HL-60/S4 treated with retinoic acid at 250 ng/mL for 4 days and 3 days (cell line): ENCODE results near the gene ATXN1.
"Not testable (repeated sequence)": the region's sequence is repeated elsewhere in the genome, so short reads cannot be mapped to it uniquely, and the experiment has no call there.

Experiments used
- in situ Hi-C: fragments of 300-500 bp; cut with MboI; formaldehyde crosslinking; loops from 2 replicates; pipeline ENCODE4 v1.7.0; 2022; ENCODE audit warnings: low sequenced_read_pairs

Gene ATXN1

GRCh38 chr6:16551466-16551865 is 209.8 kb downstream of the ATXN1 start:
- in situ Hi-C loops = no loop called here

- in situ Hi-C loops = no loop called here
Measured at GRCh38 chr6:16548121-16548520, 213.1 kb downstream of the ATXN1 start.

- in situ Hi-C loops = no loop called here
Measured at GRCh38 chr6:16547587-16547986, 213.7 kb downstream of the ATXN1 start.

GRCh38 chr6:16546861-16547260 is 214.4 kb downstream of the ATXN1 start:
- in situ Hi-C loops = no loop called here

- in situ Hi-C loops = no loop called here
Measured at GRCh38 chr6:16545382-16545781, 215.9 kb downstream of the ATXN1 start.

GRCh38 chr6:16544521-16544920 is 216.7 kb downstream of the ATXN1 start:
- in situ Hi-C loops = no loop called here

GRCh38 chr6:16544006-16544405 is 217.3 kb downstream of the ATXN1 start:
- in situ Hi-C loops = no loop called here

- in situ Hi-C loops = no loop called here
Measured at GRCh38 chr6:16543521-16543920, 217.7 kb downstream of the ATXN1 start.

- in situ Hi-C loops = no loop called here
Measured at GRCh38 chr6:16542070-16542469, 219.2 kb downstream of the ATXN1 start.

- in situ Hi-C loops = no loop called here
Measured at GRCh38 chr6:16540804-16541752, 220.2 kb downstream of the ATXN1 start.

- in situ Hi-C loops = not testable (repeated sequence)
Measured at GRCh38 chr6:16540383-16540782, 220.9 kb downstream of the ATXN1 start.

GRCh38 chr6:16539086-16539931 is 222.0 kb downstream of the ATXN1 start:
- in situ Hi-C loops = no loop called here

- in situ Hi-C loops = no loop called here
Measured at GRCh38 chr6:16535564-16535963, 225.7 kb downstream of the ATXN1 start.

GRCh38 chr6:16533721-16534136 is 227.5 kb downstream of the ATXN1 start:
- in situ Hi-C loops = no loop called here

GRCh38 chr6:16533210-16533609 is 228.1 kb downstream of the ATXN1 start:
- in situ Hi-C loops = no loop called here

GRCh38 chr6:16527691-16528090 is 233.6 kb downstream of the ATXN1 start:
- in situ Hi-C loops = no loop called here

GRCh38 chr6:16524380-16524707 is 236.9 kb downstream of the ATXN1 start:
- in situ Hi-C loops = loop anchor here (25.0 kb wide), 1 partner anchor 238 kb away; the partner anchor contains the start of gene ATXN1

- in situ Hi-C loops = loop anchor here (25.0 kb wide), 1 partner anchor 239 kb away; the partner anchor contains the start of gene ATXN1
Measured at GRCh38 chr6:16523606-16524379, 237.5 kb downstream of the ATXN1 start.

- in situ Hi-C loops = loop anchor here (25.0 kb wide), 1 partner anchor 239 kb away; the partner anchor contains the start of gene ATXN1
Measured at GRCh38 chr6:16522937-16523336, 238.3 kb downstream of the ATXN1 start.

GRCh38 chr6:16521528-16521927 is 239.7 kb downstream of the ATXN1 start:
- in situ Hi-C loops = loop anchor here (25.0 kb wide), 1 partner anchor 241 kb away; the partner anchor contains the start of gene ATXN1
